ENCODE data around the gene BCAS1.

Gene BCAS1

GRCh38 chr20:54059691-54060364 lies 10.6 kb downstream of the BCAS1 start:
- Histone ChIP-seq H3K4me3 (ENCODE audit: low read length) (no peak overlapping the region), H3K4me1 (ENCODE audit: low read length) (peaks cover 6% of the 10 kb centered on the region; the same call in 1 of the 2 replicates), H3K9me3 (replicated peaks; ENCODE audit: insufficient read depth, low read length) (no peaks in the 10 kb centered on the region), H3K27me3 (replicated peaks; ENCODE audit: insufficient read depth, low read length) (no peaks in the 10 kb centered on the region), H4K20me1 (ENCODE audit: insufficient read depth, low read length) (no peaks in the 10 kb centered on the region), H2AFZ (ENCODE audit: low read length) (no peak overlapping the region), H3K9me2 (replicated peaks; ENCODE audit: insufficient read depth, low read length) (no peaks in the 10 kb centered on the region), H3K27ac (ENCODE audit: low read length) (no peak overlapping the region), H3K9ac (ENCODE audit: low read length) (no peak overlapping the region), H3K79me2 (ENCODE audit: low read length) (no peaks in the 10 kb centered on the region), H3K36me3 (replicated peaks; ENCODE audit: insufficient read depth, low read length) (no peaks in the 10 kb centered on the region), H3K4me2 (ENCODE audit: low read depth, low read length) (no peak overlapping the region), H3F3A (ENCODE audit: insufficient read depth, low read length) (no peaks in the 10 kb centered on the region)
- TF ChIP-seq EZH2 (optimal IDR thresholded peaks at IDR 0.05; ENCODE audit: low read depth, low read length) (no peak), EZH2phosphoT487 (IDR thresholded peaks at IDR 0.05; ENCODE audit: low read length) (no peak), CTCF (IDR thresholded peaks at IDR 0.05; ENCODE audit: low read length) (no peak)
- no peak for DNase-seq

GRCh38 chr20:54058420-54059139 lies 11.8 kb downstream of the BCAS1 start:
- Histone ChIP-seq H3K27ac (ENCODE audit: low read length) (no peak overlapping the region), H3K36me3 (replicated peaks; ENCODE audit: insufficient read depth, low read length) (no peaks in the 10 kb centered on the region)
- DNase-seq = no peak

GRCh38 chr20:54056762-54057639 lies 13.4 kb downstream of the BCAS1 start:
- H3K4me2 ChIP-seq (ENCODE audit: low read depth, low read length) = no peak overlapping the region
- no peaks in the 10 kb centered on the region for H3F3A ChIP-seq (ENCODE audit: insufficient read depth, low read length)
- peaks cover 6% of the 10 kb centered on the region; the same call in 1 of the 2 replicates for H3K4me1 ChIP-seq (ENCODE audit: low read length)
- H3K9me3 ChIP-seq (replicated peaks; ENCODE audit: insufficient read depth, low read length) = no peaks in the 10 kb centered on the region
- H3K9me2 ChIP-seq (replicated peaks; ENCODE audit: insufficient read depth, low read length) = no peaks in the 10 kb centered on the region
- TF ChIP-seq EZH2phosphoT487 (IDR thresholded peaks at IDR 0.05; ENCODE audit: low read length) (no peak), CTCF (IDR thresholded peaks at IDR 0.05; ENCODE audit: low read length) (peak; percentile 31)
- no peak overlapping the region for H3K27ac ChIP-seq (ENCODE audit: low read length)
- no peak overlapping the region for H3K4me3 ChIP-seq (ENCODE audit: low read length)
- no peaks in the 10 kb centered on the region for H3K36me3 ChIP-seq (replicated peaks; ENCODE audit: insufficient read depth, low read length)
- no peaks in the 10 kb centered on the region for H4K20me1 ChIP-seq (ENCODE audit: insufficient read depth, low read length)
- no peaks in the 10 kb centered on the region for H3K27me3 ChIP-seq (replicated peaks; ENCODE audit: insufficient read depth, low read length)
- H3K9ac ChIP-seq (ENCODE audit: low read length) = no peak overlapping the region
- H2AFZ ChIP-seq (ENCODE audit: low read length) = no peak overlapping the region
- H3K79me2 ChIP-seq (ENCODE audit: low read length) = no peaks in the 10 kb centered on the region
- DNase-seq = no peak

More at GRCh38 chr20:54058420-54059139, 11.8 kb downstream of the BCAS1 start:
- no peak for TF ChIP-seq CTCF (IDR thresholded peaks at IDR 0.05; ENCODE audit: low read length)
- TF ChIP-seq EZH2phosphoT487 (IDR thresholded peaks at IDR 0.05; ENCODE audit: low read length) = no peak
- TF ChIP-seq EZH2 (optimal IDR thresholded peaks at IDR 0.05; ENCODE audit: low read depth, low read length) = no peak
- H3K9ac ChIP-seq (ENCODE audit: low read length) = no peak overlapping the region
- H3K4me3 ChIP-seq (ENCODE audit: low read length) = no peak overlapping the region
- no peaks in the 10 kb centered on the region for H3K79me2 ChIP-seq (ENCODE audit: low read length)
- H3F3A ChIP-seq (ENCODE audit: insufficient read depth, low read length) = no peaks in the 10 kb centered on the region
- no peaks in the 10 kb centered on the region for H3K9me2 ChIP-seq (replicated peaks; ENCODE audit: insufficient read depth, low read length)
- no peaks in the 10 kb centered on the region for H3K27me3 ChIP-seq (replicated peaks; ENCODE audit: insufficient read depth, low read length)
- H3K4me2 ChIP-seq (ENCODE audit: low read depth, low read length) = no peak overlapping the region
- no peaks in the 10 kb centered on the region for H4K20me1 ChIP-seq (ENCODE audit: insufficient read depth, low read length)
- H3K4me1 ChIP-seq (ENCODE audit: low read length) = peaks cover 6% of the 10 kb centered on the region; the same call in 1 of the 2 replicates
- no peaks in the 10 kb centered on the region for H3K9me3 ChIP-seq (replicated peaks; ENCODE audit: insufficient read depth, low read length)
- H2AFZ ChIP-seq (ENCODE audit: low read length) = no peak overlapping the region
